ENCODE data around the gene PRKCG.
"Not testable (repeated sequence)": the region's sequence is repeated elsewhere in the genome, so short reads cannot be mapped to it uniquely, and the experiment has no call there.

The PRKCG gene

GRCh38 chr19:53868892-53869804 is 12.8 kb upstream of the PRKCG start:
- DNase-seq (ENCODE audit: low read depth): peak; percentile 92
- peak; percentile 40 for TF ChIP-seq CTCF (conservative IDR thresholded peaks at IDR 0.05; ENCODE audit: low read depth, low read length)
- peak overlapping the region; percentile 90 for H3K4me3 ChIP-seq (ENCODE audit: low read depth, low read length)

- not testable (repeated sequence) for DNase-seq (ENCODE audit: low read depth)
- H3K4me3 ChIP-seq (ENCODE audit: low read depth, low read length): peak overlapping the region; percentile 90
Observed at GRCh38 chr19:53869805-53870484, 12.1 kb upstream of the PRKCG start.

GRCh38 chr19:53870485-53870844 is 11.5 kb upstream of the PRKCG start:
- TF ChIP-seq CTCF (conservative IDR thresholded peaks at IDR 0.05; ENCODE audit: low read depth, low read length): no peak
- no peak for DNase-seq (ENCODE audit: low read depth)
- peak overlapping the region; percentile 29 for H3K4me3 ChIP-seq (ENCODE audit: low read depth, low read length)

GRCh38 chr19:53871454-53871853 is 10.5 kb upstream of the PRKCG start:
- no peak for TF ChIP-seq CTCF (conservative IDR thresholded peaks at IDR 0.05; ENCODE audit: low read depth, low read length)
- no peak for DNase-seq (ENCODE audit: low read depth)
- no peak overlapping the region for H3K4me3 ChIP-seq (ENCODE audit: low read depth, low read length)

- no peak for DNase-seq (ENCODE audit: low read depth)
- no peak for TF ChIP-seq CTCF (conservative IDR thresholded peaks at IDR 0.05; ENCODE audit: low read depth, low read length)
- no peak overlapping the region for H3K4me3 ChIP-seq (ENCODE audit: low read depth, low read length)
Observed at GRCh38 chr19:53872762-53873161, 9.2 kb upstream of the PRKCG start.

GRCh38 chr19:53873773-53874605 is 8.0 kb upstream of the PRKCG start:
- no peak overlapping the region for H3K4me3 ChIP-seq (ENCODE audit: low read depth, low read length)
- no peak for DNase-seq (ENCODE audit: low read depth)
- TF ChIP-seq CTCF (conservative IDR thresholded peaks at IDR 0.05; ENCODE audit: low read depth, low read length): no peak

GRCh38 chr19:53874606-53874990 is 7.4 kb upstream of the PRKCG start:
- H3K4me3 ChIP-seq (ENCODE audit: low read depth, low read length): no peak overlapping the region
- TF ChIP-seq CTCF (conservative IDR thresholded peaks at IDR 0.05; ENCODE audit: low read depth, low read length): no peak
- DNase-seq (ENCODE audit: low read depth): no peak
